Measurements from ENCODE around the gene RPL28.

DNA sequence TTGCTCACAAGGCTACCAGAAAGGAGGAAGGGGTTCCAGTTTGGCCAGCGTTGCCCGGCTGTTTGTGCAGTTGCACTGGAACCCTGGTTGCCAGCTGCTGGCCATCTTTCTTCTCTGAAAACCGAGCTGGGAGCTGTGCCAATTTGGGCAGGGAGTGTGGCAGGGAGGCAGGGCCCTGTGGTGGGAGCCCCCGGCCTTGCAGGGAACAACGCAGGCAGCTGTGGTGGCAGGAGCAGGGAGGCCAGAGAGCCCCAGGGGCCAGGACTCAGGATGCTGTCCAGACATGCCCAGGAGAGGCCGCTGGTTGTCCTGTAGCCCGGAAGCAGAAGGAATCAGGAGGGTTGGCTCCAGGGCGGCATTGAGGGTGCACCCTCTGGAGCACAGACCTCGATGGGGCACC is 41.3 kb upstream of the RPL28 start:
- TF ChIP-seq, protein P1, sequence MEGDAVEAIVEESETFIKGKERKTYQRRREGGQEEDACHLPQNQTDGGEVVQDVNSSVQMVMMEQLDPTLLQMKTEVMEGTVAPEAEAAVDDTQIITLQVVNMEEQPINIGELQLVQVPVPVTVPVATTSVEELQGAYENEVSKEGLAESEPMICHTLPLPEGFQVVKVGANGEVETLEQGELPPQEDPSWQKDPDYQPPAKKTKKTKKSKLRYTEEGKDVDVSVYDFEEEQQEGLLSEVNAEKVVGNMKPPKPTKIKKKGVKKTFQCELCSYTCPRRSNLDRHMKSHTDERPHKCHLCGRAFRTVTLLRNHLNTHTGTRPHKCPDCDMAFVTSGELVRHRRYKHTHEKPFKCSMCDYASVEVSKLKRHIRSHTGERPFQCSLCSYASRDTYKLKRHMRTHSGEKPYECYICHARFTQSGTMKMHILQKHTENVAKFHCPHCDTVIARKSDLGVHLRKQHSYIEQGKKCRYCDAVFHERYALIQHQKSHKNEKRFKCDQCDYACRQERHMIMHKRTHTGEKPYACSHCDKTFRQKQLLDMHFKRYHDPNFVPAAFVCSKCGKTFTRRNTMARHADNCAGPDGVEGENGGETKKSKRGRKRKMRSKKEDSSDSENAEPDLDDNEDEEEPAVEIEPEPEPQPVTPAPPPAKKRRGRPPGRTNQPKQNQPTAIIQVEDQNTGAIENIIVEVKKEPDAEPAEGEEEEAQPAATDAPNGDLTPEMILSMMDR (IDR thresholded peaks at IDR 0.05), result no peak
- no peak for TF ChIP-seq POLR2A (IDR thresholded peaks at IDR 0.05)

Measured in uterus (tissue), 2 donors.